GM21515 (cell line): ENCODE data around the gene RFPL1.

ENCODE experiments used
- ATAC-seq: cut with Tn5 transposase; IDR thresholded peaks from one replicate; pipeline ENCODE4 v1.9.1; 2021; ENCODE audit not compliant: unreplicated experiment

The RFPL1 gene

DNA sequence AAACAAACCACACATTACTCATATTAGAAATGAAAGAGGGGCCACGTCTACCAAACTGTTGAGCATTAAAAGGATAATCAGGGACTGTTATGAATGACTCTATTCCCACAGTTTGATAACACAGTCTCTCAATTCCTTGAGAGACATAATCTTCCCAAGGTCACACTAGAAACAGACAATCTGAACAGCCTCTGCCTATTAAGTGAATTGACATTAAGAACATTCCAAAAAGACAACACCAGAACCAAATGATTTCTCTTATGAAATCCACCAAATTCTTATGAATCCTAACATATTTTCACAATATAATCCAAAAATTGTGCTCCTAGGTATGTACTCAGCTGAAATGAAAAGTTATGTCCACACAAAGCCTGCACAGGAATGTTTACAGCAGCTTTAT, 4.6 kb downstream of the RFPL1 start:
- ATAC-seq: no peak

DNA sequence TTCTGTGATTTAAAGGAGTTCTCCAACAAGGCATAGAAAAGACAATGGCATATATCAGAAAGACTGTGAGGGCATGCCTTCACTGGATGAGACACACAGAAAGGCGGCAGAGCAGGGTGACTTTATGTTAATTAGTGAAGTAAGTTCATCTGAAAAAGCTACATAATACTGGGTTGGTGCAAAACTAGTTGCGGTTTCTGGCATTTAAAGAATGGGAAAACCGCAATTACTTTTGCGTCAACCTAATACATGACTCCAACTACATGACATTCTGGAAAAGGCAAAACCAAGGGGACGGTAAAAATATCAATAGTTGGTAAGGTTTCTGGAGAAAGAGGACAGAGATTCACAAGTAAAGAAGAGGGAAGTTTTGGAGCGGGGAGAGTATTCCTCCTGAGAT, 5.1 kb downstream of the RFPL1 start:
- no peak for ATAC-seq

DNA sequence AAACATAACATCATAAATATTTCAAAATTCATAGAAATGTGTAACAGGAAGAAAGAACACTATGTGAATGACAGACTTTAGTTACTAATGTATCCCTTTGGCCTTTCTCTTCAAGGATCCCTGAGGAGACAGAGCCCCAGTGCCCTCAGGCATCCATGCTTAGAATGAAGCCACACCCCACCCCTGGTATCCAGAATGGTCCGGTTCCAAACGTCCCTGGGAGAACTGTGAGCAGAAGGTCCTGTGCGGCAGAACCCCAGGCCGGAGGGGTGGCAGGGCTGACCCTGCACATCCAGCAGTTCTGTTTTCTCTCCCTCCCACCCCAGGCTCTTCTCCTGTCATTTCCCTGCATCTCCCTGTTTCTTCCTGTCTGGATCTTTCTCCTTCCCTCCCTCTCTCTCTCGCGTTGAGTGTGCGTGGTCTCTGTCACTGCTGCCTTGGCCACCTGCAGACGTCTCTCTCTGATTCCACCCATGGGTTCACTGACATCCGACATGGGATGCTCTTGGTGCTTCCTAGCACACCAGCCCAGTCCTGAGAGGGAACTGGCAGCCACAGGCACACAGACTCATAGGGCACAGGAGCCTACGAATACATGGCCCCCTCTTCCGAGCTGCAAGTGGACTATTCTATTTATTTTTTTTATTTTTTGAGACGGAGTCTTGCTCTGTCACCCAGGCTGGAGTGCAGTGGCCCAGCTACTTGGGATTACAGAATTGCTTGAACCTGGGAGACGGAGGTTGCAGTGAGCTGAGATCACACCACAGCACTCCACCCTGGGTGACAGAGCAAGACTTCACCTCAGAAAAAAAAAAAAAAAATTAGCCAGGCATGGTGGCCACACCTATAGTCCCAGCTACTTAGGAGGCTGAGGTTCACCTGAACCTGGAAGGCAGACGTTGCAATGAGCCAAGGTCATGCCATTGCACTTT, 5.7 kb downstream of the RFPL1 start:
- no peak for ATAC-seq

GRCh38 chr22:29445508-29445907, 7.1 kb downstream of the RFPL1 start:
- no peak for ATAC-seq

DNA sequence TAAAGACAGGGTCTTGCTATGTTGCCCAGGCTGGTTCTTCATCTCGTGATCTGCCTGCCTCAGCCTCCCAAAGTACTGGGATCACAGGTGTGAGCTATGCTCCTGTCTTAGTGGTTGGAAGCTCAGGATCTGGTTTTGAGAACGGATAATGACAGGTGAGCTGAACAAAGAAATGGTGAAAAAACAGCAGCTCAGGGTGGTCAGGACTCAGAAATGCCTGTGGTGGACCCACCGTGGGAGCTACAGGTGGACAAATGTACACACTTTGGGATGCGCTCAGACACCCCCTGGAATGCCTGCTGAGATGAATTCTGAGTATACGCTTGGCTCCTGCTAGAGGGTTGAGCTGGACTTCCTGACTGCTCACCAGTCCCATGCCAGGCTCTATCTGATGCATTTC, 9.5 kb downstream of the RFPL1 start:
- no peak for ATAC-seq

DNA sequence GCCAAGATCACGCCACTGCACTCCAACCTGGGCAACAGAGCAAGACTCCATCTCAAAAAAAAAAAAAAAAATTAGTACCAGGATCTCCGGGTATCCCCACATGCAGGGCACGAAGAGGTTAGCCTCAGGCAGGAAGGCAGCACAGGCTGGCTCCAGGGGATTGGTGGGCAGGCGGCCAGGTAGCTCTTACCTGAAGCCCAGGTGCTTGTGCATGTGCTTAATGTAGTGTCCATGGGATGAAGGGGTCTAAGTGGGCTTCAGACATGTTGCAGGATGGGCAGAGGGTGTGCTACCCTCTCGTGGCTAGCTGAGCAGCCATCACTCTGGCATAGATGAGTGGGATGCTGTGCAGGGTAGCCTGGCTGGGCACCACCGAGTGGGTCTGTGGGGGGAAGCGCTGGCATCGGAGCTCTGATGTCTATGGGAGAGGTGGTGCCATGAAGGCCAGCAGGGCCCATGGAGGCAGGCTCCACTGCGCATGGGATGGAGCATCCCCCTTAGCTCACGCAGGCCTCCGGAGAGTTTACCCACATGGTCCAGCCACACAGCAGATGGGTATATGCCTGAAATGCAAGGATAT, 11.0 kb downstream of the RFPL1 start:
- no peak for ATAC-seq

GRCh38 chr22:29450222-29450621, 11.8 kb downstream of the RFPL1 start:
- ATAC-seq: no peak

DNA sequence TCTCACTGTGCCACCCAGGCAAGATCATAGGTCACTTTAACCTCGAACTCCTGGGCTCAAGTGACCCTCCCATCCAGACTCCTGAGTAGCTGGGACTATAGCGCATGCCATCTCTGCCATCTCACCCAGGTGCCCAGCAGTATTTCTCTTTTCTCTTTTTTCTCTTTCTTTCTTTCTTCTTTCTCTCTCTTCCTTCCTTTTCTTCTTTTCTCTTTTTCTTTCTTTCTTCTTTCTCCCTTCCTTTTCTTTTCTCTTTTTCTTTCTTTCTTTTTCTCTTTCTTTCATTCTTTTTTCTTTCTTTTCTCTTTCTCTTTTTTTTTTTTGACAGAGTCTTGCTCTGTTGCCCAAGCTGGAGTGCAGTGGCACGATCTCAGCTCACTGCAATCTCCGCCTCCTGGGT, 13.5 kb downstream of the RFPL1 start:
- no peak for ATAC-seq

GRCh38 chr22:29454276-29454675, 15.9 kb downstream of the RFPL1 start:
- no peak for ATAC-seq

DNA sequence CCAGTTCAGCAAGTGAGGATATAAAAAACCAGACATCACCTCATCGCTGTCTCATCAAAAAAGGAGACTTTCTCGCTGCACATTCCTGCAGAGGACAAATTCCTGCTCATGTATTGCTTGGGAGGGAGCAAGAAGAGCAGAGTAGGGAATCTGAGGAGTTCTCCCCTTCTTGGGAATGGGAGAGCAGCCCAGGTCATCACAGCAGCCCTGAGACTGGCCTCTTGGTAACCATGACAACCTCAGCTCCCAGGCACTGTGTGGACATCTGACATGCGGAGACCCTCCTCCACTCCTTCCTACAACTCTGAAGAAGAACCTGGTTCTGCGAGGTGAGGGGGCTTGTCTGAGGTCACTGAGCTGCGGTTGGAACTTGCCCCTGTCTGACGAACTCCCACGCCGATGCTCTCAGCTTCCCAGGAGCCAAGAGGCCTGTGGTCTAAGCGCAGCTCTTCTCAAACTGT, 17.9 kb downstream of the RFPL1 start:
- ATAC-seq: no peak

DNA sequence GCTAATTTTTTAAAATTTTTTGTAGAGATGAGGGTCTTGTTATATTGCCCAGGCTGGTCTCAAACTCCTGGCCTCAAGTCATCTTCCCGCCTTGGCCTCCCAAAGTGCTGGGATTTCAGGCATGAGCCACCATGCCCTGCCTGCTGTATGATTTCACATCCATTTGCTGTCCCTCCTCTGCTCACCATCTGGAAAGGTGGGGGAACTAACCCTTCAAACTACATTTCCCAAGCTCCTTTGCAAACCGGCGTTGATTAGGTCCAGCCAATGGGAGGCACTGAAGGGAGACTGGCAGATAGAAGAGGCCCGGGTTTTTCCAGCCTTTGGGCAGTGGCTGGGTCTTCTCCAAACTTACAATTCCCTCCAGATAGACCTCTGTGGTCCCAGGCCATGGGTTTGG, 19.3 kb downstream of the RFPL1 start:
- no peak for ATAC-seq

DNA sequence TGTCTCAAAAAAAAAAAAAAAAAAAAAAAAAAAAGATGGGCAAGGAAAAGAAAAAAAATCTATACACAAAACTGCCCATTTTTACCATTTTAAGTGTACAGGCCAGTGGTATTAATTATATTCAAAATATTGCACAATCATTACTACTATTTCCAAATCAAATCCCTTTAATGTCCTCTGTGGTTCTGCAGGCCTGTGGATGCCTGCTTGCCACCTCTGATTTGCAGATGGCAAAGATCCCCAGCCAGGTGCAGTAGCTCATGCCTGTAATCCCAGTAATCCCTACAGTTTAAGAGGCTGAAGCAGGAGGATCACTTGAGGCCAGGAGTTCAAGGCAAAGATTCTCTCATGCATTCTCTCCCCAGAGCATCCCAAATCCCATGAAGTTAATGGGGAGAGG, 20.2 kb downstream of the RFPL1 start:
- ATAC-seq: no peak

DNA sequence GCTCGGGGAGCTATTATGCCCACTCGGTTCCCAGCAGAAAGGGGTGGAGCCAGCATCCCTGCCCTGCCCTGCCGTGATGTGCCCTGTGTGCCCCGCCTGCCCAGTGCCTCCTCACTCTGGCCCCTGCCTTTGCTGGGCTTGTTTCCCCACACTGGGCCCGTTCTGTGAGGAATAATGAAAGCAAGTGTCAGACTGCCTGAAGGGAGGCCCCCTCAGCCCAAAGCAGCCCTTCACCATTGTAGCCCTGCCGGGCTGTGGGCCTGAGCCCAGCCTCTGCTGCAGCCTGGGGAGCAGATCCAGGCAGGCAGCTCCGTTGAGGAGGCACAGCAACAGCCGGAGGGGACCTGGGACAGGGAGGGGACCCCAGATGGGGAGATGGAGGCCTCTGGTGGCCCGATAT, 21.4 kb downstream of the RFPL1 start:
- ATAC-seq: no peak

DNA sequence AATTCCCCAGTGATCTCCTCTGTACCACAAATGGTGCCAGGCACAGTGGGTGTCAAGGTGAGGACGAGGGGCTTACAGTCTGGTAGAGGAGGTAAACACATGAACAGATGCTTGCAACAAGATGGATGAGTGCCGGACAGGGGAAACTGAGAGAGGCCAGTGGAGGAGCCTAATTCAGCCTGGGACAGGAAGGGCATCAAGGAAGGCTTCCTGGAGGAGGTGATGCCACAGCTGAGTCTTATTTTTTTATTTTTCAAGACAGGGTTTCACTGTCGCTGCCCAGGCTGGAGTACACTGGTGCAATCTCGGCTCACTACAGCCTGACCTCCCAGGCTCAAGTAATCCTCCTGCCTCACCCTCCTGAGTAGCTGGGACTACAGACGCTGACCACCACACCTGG, 22.9 kb downstream of the RFPL1 start:
- ATAC-seq: no peak

DNA sequence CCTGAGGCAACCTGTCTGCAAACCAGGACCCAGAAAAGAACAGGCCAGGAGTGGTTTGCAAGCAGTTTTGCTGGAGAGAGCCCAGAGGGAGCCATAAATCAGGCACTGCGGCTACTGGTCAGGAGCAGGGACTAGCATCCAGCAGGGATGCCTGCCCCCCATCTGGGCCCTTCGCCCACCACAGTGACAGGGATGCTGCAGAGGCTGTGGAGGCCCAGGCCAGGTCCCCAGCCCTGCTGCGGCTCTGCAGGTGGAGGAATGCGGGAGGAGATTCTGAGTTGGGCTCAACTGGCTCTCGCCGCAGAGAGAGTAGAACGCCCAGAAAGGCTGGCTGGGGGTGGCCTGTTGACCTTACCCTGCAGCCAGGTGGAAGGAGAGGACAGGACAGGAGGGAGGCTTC, 25.2 kb downstream of the RFPL1 start:
- ATAC-seq: no peak

- no peak for ATAC-seq
These were observed 26.2 kb downstream of the RFPL1 start for GRCh38 chr22:29464581-29464980.

GRCh38 chr22:29469755-29470154, 31.4 kb downstream of the RFPL1 start:
- no peak for ATAC-seq

- ATAC-seq: no peak
These were observed 31.9 kb downstream of the RFPL1 start for GRCh38 chr22:29470159-29470855.

DNA sequence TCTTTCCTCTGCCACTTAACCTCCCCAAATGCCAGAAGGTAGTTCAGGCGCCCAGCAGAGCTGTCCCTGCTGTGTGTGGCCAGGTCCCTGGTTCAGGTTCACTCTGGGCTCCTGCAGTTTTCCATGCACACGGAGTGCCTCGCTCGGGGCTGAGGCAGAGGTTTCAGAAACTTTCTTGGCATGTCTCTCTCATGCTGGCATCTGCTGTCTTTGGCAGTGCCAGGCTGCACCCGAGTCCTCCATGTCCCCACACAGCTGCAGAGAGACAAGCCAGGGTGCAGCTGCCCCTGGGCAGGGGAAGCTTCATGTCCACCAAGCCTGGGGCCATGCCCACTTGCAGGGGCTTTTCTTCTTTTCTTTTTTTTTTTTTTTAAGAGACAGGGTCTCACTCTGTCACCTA, 34.6 kb downstream of the RFPL1 start:
- no peak for ATAC-seq

- ATAC-seq: no peak
These were observed 37.2 kb downstream of the RFPL1 start for GRCh38 chr22:29475550-29475949.

- no peak for ATAC-seq
These were observed 37.7 kb downstream of the RFPL1 start for GRCh38 chr22:29476116-29476515.

DNA sequence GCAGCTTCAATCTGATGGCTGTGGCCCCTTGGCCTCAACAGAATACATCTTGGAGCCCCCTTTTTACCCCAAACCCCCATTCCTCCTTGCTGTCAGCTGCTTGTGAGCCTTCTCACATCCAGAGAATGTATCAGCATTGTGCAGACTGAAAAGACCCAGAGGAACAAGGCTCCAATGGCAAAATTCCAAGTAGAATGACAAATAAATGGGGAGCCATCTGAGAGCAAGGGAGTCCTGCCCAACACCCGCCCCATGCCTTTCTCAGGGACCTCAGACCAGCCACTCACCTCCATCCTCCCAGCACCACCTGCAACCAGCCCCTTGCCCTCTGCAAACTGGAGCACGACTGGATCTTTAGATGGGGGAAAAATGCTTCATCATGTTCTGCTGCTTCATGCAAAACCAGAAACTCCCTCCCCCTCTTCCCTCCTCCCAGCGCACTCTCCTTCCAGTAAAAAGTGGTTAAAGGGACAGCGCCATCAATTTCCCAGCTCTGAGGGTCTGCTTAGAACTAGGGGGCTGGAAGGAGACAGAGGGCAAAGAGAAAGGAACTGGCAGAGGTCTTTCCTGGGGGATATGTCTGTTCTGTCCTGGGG, 39.4 kb downstream of the RFPL1 start:
- ATAC-seq: no peak
